Activated T-cell treated with anti-CD3 and anti-CD28 coated beads, Interleukin-2, amount 50 U/mL, for 4 hours (primary cell): ENCODE data around the gene SLC7A14. TPM values are rescaled to one million over a fixed set of nuclear protein-coding genes. Genes with fewer than 3 reads are reported as not detected.

Experiments
- ATAC-seq, 2 donors: fragments of 200-7000 bp; cut with Tn5 transposase; one replicate each; pipeline ENCODE4 v1.10.0; 2021
- DNase-seq: peaks from one replicate; pipeline ENCODE4 v3.0.0-alpha.2; 2020
- H3K27me3 Mint-ChIP-seq: one replicate; pipeline ENCODE4 v1.8.0; 2021; ENCODE audit warnings: low read depth, mixed read lengths
- H3K36me3 Mint-ChIP-seq: one replicate; pipeline ENCODE4 v1.8.0; 2022; ENCODE audit warnings: mixed read lengths; ENCODE audit not compliant: insufficient read depth
- H3K4me1 Mint-ChIP-seq: one replicate; pipeline ENCODE4 v1.8.0; 2021; ENCODE audit warnings: low read depth, mixed read lengths
- H3K4me3 Mint-ChIP-seq: one replicate; pipeline ENCODE4 v1.8.0; 2021; ENCODE audit warnings: mild to moderate bottlenecking, moderate library complexity, mixed read lengths
- H3K9me3 Mint-ChIP-seq: one replicate; pipeline ENCODE4 v1.8.0; 2021; ENCODE audit warnings: mixed read lengths
- total RNA-seq, 3 donors: library from RNA; stranded (reverse); gene quantifications; one replicate each; pipeline ENCODE4 v1.2.1, GENCODE V29; 2021

Gene SLC7A14
- total RNA-seq, 3 donors from 2014 or later, result not detected

DNA sequence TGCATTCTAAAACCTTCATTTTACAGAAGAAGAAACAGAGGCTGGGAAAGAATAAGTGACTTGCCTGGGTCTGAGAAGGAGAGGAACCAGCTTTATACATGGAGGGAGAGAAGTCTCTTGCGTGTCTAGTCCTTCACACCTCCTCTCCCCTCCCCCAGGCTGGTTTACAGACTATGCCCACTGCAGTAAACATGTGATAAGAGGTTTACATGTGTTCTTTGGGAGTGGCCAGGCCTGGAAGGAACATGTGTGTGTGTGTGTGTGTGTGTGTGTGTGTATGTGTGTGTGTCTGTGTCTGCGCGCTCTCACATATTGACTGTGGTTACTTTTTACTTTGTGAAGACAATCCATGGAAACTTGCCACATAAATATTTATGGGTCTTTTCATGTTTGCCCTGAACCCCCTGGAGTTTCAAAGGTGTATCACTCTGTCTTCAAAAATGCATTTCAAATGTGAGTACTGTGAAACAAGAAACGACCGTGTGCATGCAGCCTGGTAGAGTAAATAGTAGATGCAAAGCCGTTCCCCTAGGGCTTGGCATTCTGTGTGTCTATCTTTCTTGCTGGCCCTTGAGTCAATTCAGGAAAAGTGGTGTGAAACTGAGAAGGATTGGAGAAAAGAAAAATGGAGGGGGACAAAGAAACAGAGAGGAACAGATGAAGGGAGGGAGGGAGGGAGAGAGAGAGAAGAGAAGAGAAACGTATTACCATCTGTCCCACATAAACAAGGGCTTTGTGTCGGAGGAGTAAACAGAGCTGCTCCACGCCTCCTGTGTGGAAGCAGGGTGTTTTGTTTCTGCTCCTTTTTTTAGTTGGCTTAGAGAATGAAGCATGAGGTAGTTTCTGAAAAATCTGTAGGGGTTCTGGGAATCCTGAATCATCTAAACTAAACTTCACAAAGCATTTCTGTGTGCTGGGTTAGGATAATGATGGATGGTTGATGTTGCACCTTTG, 115.5 kb downstream of the SLC7A14 start:
- Mint-ChIP-seq H3K27me3 (peaks cover 28% of the 10 kb centered on the region), H3K4me3 (no peak overlapping the region), H3K4me1 (no peaks in the 10 kb centered on the region), H3K36me3 (no peaks in the 10 kb centered on the region), H3K9me3 (no peaks in the 10 kb centered on the region)
- DNase-seq (no peak), ATAC-seq (no peak)

DNA sequence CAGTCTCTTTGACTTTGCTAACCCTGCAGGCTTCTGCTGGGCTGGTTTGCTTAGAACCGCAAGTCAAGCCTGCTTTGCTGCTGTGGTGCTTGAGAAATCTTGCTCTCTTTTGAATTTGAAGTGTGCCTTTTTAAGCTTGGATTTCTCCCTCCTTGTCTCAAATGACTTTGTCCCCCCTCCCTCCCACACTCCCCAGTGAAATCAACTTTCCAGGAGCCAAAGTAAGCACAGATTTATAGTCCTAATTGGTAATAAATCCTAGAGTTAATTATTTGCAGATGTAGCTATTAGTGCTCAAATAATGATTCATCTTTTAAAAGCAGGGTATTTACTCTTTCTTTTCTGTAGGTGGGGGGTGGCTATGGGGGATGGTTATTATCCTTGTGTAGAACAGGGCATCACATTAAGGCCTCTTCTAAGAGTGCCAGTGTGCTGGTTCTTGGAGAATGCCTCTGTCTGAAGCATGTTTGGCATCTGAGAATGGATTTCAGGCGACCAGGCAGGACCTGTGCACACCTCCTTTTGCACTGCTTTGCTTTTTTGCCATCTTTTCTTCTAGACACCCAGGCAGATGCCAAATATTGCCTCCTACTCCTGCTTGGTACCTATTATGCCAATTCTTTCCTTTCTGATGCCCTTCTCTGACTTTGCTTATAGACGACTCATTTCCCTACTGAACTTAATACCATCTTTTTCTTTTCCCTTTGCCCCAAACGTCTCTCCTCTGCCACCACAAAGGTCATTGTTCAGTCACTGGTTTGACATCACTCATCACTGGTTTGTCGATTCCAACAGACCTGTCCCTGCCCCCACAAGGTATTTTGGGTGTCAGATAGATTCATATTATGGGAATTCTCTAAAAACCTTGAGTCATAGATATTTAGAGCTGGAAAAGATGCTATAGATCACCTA, 116.5 kb downstream of the SLC7A14 start:
- ATAC-seq, result no peak
- H3K4me1 Mint-ChIP-seq, result no peaks in the 10 kb centered on the region
- no peaks in the 10 kb centered on the region for H3K9me3 Mint-ChIP-seq
- H3K36me3 Mint-ChIP-seq, result no peaks in the 10 kb centered on the region
- peaks cover 25% of the 10 kb centered on the region for H3K27me3 Mint-ChIP-seq
- no peak overlapping the region for H3K4me3 Mint-ChIP-seq
- no peak for DNase-seq

DNA sequence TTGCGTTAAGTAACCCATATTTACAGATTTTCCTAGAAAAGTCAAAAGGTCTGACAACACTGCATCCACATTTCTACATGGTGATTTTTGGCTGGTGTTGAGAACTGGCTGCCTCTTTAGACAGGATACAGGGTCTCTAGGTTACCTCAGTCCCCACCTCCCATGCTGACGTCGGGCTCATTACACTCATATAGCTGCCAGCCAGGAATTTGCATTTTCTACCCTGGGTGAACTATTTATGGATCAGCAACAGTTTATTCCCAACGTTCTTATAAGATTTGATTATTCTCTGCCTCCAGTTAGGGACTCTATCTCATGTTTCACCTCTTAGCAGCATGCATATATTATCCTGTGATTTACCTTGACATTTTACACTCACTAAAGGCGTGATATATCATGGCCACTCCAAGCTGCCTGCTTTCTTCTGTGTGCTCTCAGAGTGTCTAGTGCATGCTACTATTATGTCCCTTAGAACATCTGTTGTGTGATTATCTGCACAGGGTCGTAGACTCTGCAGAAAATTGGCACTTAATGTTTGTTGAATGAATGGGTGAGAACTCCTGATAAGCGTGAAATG, 118.2 kb downstream of the SLC7A14 start:
- H3K27me3 Mint-ChIP-seq, result peaks cover 30% of the 10 kb centered on the region
- no peak overlapping the region for H3K4me3 Mint-ChIP-seq
- H3K9me3 Mint-ChIP-seq, result no peaks in the 10 kb centered on the region

DNA sequence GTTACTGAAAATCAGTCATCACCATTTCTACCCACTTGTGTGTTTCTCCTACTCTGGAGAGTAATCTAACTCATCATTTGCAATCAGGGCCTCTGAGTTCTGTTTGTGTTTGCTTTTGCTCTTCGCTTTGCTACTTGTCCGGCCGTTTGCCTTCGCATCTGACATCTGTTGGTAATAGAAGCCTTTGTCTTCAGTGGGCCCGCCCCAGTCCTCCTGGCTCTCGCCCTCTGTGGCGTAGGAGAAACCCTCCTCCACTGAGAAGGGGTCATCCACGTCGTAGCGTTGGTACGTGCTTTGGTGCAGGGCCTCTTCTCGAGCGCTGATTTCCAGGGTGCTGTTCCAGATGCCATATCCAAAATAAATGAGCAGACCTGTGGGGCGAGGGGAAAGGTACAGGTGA, 118.9 kb downstream of the SLC7A14 start:
- no peaks in the 10 kb centered on the region for H3K36me3 Mint-ChIP-seq
- ATAC-seq (no peak), DNase-seq (no peak)
- peaks cover 30% of the 10 kb centered on the region for H3K27me3 Mint-ChIP-seq
- H3K9me3 Mint-ChIP-seq, result no peaks in the 10 kb centered on the region
- H3K4me3 Mint-ChIP-seq, result no peak overlapping the region
- H3K4me1 Mint-ChIP-seq, result no peaks in the 10 kb centered on the region

More for the DNA sequence above, 118.2 kb downstream of the SLC7A14 start:
- no peaks in the 10 kb centered on the region for H3K4me1 Mint-ChIP-seq
- ATAC-seq (no peak), DNase-seq (no peak)
- no peaks in the 10 kb centered on the region for H3K36me3 Mint-ChIP-seq

- Mint-ChIP-seq H3K4me1 (no peaks in the 10 kb centered on the region), H3K9me3 (no peaks in the 10 kb centered on the region), H3K27me3 (peaks cover 27% of the 10 kb centered on the region), H3K36me3 (no peaks in the 10 kb centered on the region), H3K4me3 (no peak overlapping the region)
- no peak for DNase-seq
- ATAC-seq, result no peak
Observed at GRCh38 chr3:170465955-170466354, 119.9 kb downstream of the SLC7A14 start.

- Mint-ChIP-seq H3K4me1 (no peaks in the 10 kb centered on the region), H3K4me3 (no peak overlapping the region), H3K9me3 (no peaks in the 10 kb centered on the region), H3K27me3 (peaks cover 16% of the 10 kb centered on the region), H3K36me3 (no peaks in the 10 kb centered on the region)
- ATAC-seq (no peak), DNase-seq (no peak)
Observed at GRCh38 chr3:170463011-170463410, 122.9 kb downstream of the SLC7A14 start.

- Mint-ChIP-seq H3K9me3 (no peaks in the 10 kb centered on the region), H3K4me1 (no peaks in the 10 kb centered on the region), H3K27me3 (peaks cover 13% of the 10 kb centered on the region), H3K36me3 (no peaks in the 10 kb centered on the region), H3K4me3 (no peak overlapping the region)
- DNase-seq (no peak), ATAC-seq (no peak)
Observed at GRCh38 chr3:170458285-170458684, 127.6 kb downstream of the SLC7A14 start.

GRCh38 chr3:170454509-170454908, 131.4 kb downstream of the SLC7A14 start:
- no peak for DNase-seq
- Mint-ChIP-seq H3K4me1 (no peaks in the 10 kb centered on the region), H3K36me3 (no peaks in the 10 kb centered on the region), H3K4me3 (no peak overlapping the region), H3K9me3 (no peaks in the 10 kb centered on the region), H3K27me3 (peaks cover 8% of the 10 kb centered on the region)
- ATAC-seq, result no peak

GRCh38 chr3:170450039-170450438, 135.8 kb downstream of the SLC7A14 start:
- ATAC-seq, result no peak
- no peaks in the 10 kb centered on the region for H3K4me1 Mint-ChIP-seq
- no peaks in the 10 kb centered on the region for H3K36me3 Mint-ChIP-seq
- DNase-seq, result no peak
- no peak overlapping the region for H3K4me3 Mint-ChIP-seq
- no peaks in the 10 kb centered on the region for H3K27me3 Mint-ChIP-seq
- H3K9me3 Mint-ChIP-seq, result no peaks in the 10 kb centered on the region

GRCh38 chr3:170448584-170448983, 137.3 kb downstream of the SLC7A14 start:
- H3K9me3 Mint-ChIP-seq, result no peaks in the 10 kb centered on the region
- ATAC-seq (no peak), DNase-seq (no peak)
- no peaks in the 10 kb centered on the region for H3K36me3 Mint-ChIP-seq
- no peak overlapping the region for H3K4me3 Mint-ChIP-seq
- no peaks in the 10 kb centered on the region for H3K4me1 Mint-ChIP-seq
- H3K27me3 Mint-ChIP-seq, result no peaks in the 10 kb centered on the region

DNA sequence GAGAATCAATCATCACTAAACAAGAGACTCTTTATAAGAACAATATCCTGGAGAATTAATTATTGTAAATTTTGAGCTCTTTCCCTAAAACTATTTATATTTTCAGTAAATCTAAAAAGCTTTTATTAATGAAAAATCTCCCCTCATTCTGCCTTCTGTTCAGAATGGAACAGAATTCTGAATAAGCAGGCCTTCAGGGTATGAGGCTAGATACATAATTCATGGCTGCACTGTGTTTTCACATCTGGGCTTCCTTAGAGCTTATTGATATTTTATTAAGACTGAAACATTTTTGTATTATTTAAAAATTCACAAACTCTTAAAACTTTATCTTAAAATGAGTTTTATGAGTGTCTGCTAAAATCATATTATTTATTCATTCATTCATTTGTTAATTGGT, 142.4 kb downstream of the SLC7A14 start:
- H3K4me1 Mint-ChIP-seq, result no peaks in the 10 kb centered on the region
- H3K36me3 Mint-ChIP-seq, result no peaks in the 10 kb centered on the region
- H3K27me3 Mint-ChIP-seq, result peaks cover 18% of the 10 kb centered on the region
- DNase-seq (no peak), ATAC-seq (no peak)
- no peak overlapping the region for H3K4me3 Mint-ChIP-seq
- H3K9me3 Mint-ChIP-seq, result no peaks in the 10 kb centered on the region

DNA sequence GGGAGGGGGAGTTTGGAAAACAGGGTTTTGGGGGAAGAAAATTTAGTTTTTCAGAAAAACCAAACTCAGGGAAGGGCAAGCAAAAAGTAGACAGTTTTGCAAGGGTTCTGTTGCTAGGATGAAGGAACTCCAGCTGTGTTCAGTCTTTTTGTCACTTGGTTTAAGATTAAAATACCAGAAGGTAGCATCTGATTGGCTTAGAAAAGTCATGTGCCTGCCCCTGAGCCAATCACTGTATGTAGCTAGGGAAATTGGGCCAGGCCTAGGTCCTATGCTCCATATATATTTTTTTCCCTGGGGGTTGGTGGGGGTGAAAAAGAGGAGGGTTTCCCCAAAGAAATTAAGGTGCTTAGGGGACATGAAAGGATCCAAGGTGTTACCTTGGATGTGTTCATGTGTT, 142.9 kb downstream of the SLC7A14 start:
- Mint-ChIP-seq H3K36me3 (no peaks in the 10 kb centered on the region), H3K4me3 (no peak overlapping the region), H3K4me1 (no peaks in the 10 kb centered on the region), H3K9me3 (no peaks in the 10 kb centered on the region), H3K27me3 (peaks cover 18% of the 10 kb centered on the region)
- ATAC-seq (no peak), DNase-seq (no peak)

DNA sequence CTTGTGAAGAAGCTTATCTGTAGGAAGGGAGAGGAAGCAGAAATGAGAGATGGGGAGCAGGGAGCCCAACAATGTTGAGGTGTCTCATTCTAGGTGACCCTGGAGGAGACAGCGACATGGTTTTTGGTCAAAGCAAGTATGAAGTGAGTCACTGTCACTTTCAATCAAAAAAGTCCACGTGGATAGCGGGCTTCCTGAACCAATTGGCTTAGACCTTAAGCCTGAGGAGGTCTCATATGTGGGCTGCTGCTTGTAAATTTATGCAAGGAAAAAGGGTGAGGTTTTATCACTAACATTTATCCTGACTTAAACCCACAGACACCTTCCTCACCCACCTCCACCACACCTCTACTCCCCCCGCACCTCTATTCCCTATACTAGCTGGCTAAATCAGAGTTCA, 144.5 kb downstream of the SLC7A14 start:
- H3K4me1 Mint-ChIP-seq, result no peaks in the 10 kb centered on the region
- no peaks in the 10 kb centered on the region for H3K9me3 Mint-ChIP-seq
- no peaks in the 10 kb centered on the region for H3K36me3 Mint-ChIP-seq
- no peak for ATAC-seq
- no peak for DNase-seq
- peaks cover 18% of the 10 kb centered on the region for H3K27me3 Mint-ChIP-seq
- H3K4me3 Mint-ChIP-seq, result no peak overlapping the region

- Mint-ChIP-seq H3K4me3 (no peak overlapping the region), H3K9me3 (no peaks in the 10 kb centered on the region), H3K36me3 (no peaks in the 10 kb centered on the region), H3K4me1 (no peaks in the 10 kb centered on the region), H3K27me3 (peaks cover 18% of the 10 kb centered on the region)
- ATAC-seq, result no peak
- no peak for DNase-seq
Observed at GRCh38 chr3:170440344-170440743, 145.5 kb downstream of the SLC7A14 start.
